Raji (cell line): ENCODE results near the gene P2RX4.
A peak's percentile ranks its signal among the peaks of the same experiment; 100 is the strongest.

Experiments
- POLR2A ChIP-seq: IDR thresholded peaks from 2 replicates; pipeline ENCODE4 v1.6.1; 2011; ENCODE audit warnings: low read depth, low read length, control low read depth; ENCODE audit not compliant: insufficient read depth

P2RX4 gene, protein sequence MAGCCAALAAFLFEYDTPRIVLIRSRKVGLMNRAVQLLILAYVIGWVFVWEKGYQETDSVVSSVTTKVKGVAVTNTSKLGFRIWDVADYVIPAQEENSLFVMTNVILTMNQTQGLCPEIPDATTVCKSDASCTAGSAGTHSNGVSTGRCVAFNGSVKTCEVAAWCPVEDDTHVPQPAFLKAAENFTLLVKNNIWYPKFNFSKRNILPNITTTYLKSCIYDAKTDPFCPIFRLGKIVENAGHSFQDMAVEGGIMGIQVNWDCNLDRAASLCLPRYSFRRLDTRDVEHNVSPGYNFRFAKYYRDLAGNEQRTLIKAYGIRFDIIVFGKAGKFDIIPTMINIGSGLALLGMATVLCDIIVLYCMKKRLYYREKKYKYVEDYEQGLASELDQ

GRCh38 chr12:121209624-121210572 lies at the start of gene P2RX4:
P2RX4 (plus strand) TSS chr12:121210129; CDS start chr12:121210165, 36 bp downstream.
- peak; percentile 97 for TF ChIP-seq POLR2A

DNA sequence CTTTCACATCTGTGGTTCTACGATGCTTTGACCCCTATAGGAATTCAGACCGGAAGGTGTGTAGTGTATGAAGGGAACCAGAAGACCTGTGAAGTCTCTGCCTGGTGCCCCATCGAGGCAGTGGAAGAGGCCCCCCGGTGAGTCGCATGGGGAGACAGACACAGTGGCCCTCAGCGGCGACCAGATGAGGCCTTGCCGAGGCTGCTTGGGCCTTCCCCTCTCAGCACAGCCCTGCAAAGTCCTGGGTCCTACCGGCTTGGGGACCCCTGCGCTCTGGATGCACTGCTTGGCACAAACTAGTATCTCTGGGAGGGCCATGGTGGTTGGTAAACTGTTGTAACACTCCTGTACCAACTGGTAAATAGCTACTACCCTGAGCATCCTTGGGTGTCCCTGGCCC lies 47.5 kb upstream of the P2RX4 start:
- no peak for TF ChIP-seq POLR2A

GRCh38 chr12:121162985-121163384 lies 46.9 kb upstream of the P2RX4 start:
- TF ChIP-seq POLR2A, result no peak

DNA sequence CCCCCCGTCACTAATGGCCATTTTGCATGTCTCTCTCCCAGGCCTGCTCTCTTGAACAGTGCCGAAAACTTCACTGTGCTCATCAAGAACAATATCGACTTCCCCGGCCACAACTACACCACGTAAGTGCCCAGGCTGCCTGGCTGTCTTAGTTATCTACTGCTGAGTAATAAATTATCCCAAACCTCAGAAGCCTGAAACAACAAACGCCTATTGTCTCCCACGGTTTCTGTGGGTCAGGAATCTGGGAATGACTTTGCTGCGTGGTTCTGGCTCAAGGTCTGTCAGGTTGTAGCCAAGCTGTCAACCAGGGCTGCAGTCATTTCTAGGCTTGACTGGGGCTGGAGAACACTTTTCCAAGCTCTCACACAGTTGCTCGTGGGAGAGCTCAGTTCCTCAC lies 44.6 kb upstream of the P2RX4 start:
- no peak for TF ChIP-seq POLR2A

- TF ChIP-seq POLR2A, result no peak
Observed at GRCh38 chr12:121166356-121166755, 43.6 kb upstream of the P2RX4 start.

DNA sequence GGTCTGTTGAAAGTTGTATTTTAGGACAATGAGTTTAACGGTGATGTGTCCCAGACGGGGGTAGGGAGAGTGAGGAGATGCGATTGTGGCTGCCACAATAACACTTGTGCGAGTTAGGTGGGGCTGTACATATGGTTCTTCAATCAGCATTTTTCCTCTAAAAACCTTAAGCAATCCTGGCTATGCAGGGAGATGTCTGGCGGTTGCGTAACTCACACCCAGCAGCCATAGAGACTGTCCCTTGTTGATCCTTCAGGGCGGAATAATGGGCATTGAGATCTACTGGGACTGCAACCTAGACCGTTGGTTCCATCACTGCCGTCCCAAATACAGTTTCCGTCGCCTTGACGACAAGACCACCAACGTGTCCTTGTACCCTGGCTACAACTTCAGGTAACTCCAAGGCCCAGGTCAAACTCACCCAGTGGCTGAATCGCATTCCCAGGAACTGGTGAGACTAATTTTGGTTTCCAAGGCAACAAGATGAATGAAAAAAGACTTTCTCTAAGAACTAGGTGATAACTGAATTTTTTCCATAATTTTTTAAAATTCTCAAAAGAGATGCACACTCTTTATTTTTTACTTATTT lies 42.6 kb upstream of the P2RX4 start:
- no peak for TF ChIP-seq POLR2A

GRCh38 chr12:121167951-121168350 lies 42.0 kb upstream of the P2RX4 start:
- no peak for TF ChIP-seq POLR2A

GRCh38 chr12:121170151-121170550 lies 39.8 kb upstream of the P2RX4 start:
- TF ChIP-seq POLR2A, result no peak

DNA sequence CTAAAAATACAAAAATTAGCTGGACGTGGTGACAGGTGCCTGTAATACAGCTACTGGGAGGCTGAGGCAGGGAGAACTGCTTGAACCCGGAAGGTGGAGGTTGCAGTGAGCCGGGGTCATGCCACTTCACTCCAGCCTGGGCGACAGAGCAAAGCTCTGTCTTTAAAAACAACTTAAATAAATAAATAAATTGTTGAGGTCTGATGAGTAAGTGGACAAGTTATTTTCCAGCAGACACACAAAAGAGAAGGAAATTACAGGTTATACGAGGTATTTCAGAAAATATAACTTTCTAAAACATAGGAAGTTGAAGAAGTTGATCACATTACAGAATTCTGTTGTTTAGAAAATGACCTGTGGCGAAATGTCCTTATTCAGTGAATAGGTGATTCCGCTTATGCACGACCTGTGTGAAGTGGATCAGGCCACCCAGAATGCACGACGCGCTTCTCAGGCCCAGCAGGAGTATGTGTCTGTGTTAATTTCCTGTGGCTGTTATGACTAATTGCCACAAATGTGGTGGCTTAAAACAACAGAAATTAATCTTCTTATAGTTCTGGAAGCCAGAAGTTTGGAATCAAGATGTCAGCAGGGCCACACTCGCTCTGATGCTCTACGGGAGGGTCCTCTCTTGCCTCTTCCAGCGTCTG lies 39.2 kb upstream of the P2RX4 start:
- TF ChIP-seq POLR2A, result no peak

DNA sequence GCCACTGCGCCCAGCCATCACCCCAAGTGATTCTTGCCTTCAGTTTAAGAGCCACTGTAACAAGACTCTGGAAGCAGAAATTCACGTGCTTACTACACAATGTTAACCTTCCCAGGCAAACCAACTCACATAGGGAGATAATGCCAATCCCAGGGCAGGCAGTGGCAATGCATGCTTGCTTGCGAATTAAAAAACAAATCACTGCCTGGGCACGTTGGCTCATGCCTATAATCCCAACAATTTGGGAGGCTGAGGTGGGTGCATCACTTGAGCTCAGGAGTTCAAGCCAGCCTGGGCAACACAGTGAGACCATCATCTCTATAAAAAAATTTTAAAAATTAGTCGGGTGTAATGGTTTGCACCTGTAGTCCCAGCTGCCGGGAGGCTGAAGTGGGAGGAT lies 37.8 kb upstream of the P2RX4 start:
- TF ChIP-seq POLR2A, result no peak

- TF ChIP-seq POLR2A, result no peak
Observed at GRCh38 chr12:121175383-121176119, 34.4 kb upstream of the P2RX4 start.

DNA sequence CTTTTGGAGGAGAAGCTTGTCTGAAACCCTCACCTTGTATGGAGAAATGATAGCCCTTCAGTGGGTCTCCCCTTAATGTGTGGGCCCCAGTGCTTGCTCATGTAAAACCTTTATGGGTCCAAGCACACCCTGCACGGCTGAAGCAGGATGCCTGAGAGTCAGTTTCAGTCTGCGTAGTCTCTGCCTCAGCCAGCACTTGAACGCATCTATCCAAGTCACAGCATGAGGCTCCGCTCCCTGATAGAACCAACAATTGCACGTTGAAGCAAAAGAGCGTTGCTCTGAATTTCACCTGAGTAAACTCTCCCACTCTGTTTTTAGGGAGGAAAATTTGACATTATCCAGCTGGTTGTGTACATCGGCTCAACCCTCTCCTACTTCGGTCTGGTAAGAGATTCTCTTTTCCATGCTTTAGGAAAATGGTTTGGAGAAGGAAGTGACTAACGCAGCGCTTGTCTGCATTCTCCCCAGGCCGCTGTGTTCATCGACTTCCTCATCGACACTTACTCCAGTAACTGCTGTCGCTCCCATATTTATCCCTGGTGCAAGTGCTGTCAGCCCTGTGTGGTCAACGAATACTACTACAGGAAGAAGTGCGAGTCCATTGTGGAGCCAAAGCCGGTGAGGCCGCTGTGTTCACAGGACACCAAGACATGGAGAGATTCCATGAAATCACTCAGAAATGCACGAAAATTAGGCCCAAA lies 33.0 kb upstream of the P2RX4 start:
- no peak for TF ChIP-seq POLR2A

DNA sequence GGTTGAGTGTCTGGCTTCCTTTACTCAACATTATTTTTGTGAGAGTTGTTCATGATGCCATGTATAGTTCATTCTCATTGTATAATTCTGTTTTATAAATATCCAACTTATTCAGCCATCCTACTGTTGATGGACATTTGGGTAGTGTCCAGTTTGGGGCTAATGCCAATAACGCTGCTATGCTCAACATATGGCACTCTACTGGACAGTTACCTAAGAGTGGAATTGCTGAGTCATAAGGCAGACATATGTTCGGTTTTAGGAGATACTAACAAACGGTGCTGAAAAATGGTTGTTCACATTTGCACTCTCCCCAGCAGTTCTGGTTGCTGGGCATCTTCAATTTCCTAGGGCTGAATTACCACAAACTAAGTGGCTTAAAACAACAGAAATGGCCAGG lies 28.7 kb upstream of the P2RX4 start:
- no peak for TF ChIP-seq POLR2A
